Transverse colon (tissue), 4 donors: ENCODE data around the gene KRT4.
"Not testable (repeated sequence)": the region's sequence is repeated elsewhere in the genome, so short reads cannot be mapped to it uniquely, and the experiment has no call there.

Source experiments
- CTCF ChIP-seq, 5 experiments: fragments of 200-600 bp in 3 of 5; fragments of 450-650 bp in 2 of 5; sonication (generic) in 3 of 5; IDR thresholded peaks; 1 replicate in 2 of 5; 2 replicates in 3 of 5; pipeline ENCODE4 v1.5.1; 2016 to 2017; ENCODE audit warnings: antibody characterized with exemption in 5 of 5, inconsistent platforms in 3 of 5, mild to moderate bottlenecking in 2 of 5, moderate library complexity in 1 of 5
- EP300 ChIP-seq: sonication (generic); formaldehyde crosslinking; IDR thresholded peaks from one replicate; pipeline ENCODE4 v1.6.1; 2017; ENCODE audit warnings: antibody characterized with exemption, low read depth
- POLR2A ChIP-seq: fragments of 450-650 bp; IDR thresholded peaks from one replicate; pipeline ENCODE4 v1.6.1; 2016; ENCODE audit warnings: antibody characterized with exemption, mild to moderate bottlenecking, moderate library complexity
- POLR2AphosphoS5 ChIP-seq, 3 donors: sonication (generic); formaldehyde crosslinking; IDR thresholded peaks; one replicate each; pipeline ENCODE4 v1.6.1; 2016; ENCODE audit warnings: antibody characterized with exemption in 3 of 3

DNA sequence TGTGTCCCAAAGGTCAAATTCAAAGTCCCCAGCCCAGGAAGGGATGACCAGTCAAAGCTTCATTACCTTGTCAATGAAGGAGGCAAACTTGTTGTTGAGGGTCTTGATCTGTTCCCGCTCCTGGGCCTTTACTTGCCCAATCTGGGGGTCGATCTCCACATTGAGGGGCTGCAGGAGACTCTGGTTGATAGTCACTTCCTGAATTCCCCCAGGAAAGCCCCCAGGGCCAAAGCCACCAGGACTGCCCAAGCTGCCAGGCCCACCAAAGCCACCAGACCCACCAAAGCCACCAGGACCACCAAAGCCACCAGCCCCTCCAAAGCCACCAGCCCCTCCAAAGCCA, 18.6 kb downstream of the KRT4 start:
- TF ChIP-seq POLR2AphosphoS5 (IDR thresholded peaks at IDR 0.05); CTCF (IDR thresholded peaks at IDR 0.05); POLR2A; EP300: not testable (repeated sequence)
